ENCODE measurements around the gene ERBB4.

- no peak for TF ChIP-seq POLR2AphosphoS5 (IDR thresholded peaks at IDR 0.05; ENCODE audit: low read depth, low read length)
- TF ChIP-seq CTCF (IDR thresholded peaks at IDR 0.05): no peak
- TF ChIP-seq REST (IDR thresholded peaks at IDR 0.05; ENCODE audit: insufficient read depth in 1 of 2, low read depth in 2 of 2, low read length in 1 of 2): no peak
- no peak for TF ChIP-seq SIN3A (IDR thresholded peaks at IDR 0.05; ENCODE audit: borderline replicate concordance, insufficient read depth, low read depth, low read length)
- TF ChIP-seq TCF7L2 (IDR thresholded peaks at IDR 0.05; ENCODE audit: low read depth, low read length): no peak
Observed at GRCh38 chr2:212284166-212284565, 254.4 kb downstream of the ERBB4 start.
